Measurements from ENCODE around the gene IGFN1. TPM values are rescaled to one million over a fixed set of nuclear protein-coding genes. Genes with fewer than 3 reads are reported as not detected.

IGFN1 gene
- polyA plus RNA-seq, 1 donor from 2014 or later, result not detected

GRCh38 chr1:201229095-201229494, 38.5 kb downstream of the IGFN1 start:
- H3K9ac ChIP-seq (ENCODE audit: low read length), result no peak overlapping the region
- no peaks in the 10 kb centered on the region for H3F3A ChIP-seq (ENCODE audit: insufficient read depth, low read length, poor library complexity, severe bottlenecking)
- no peaks in the 10 kb centered on the region for H3K79me2 ChIP-seq (replicated peaks; ENCODE audit: insufficient read depth, low read length)
- no peaks in the 10 kb centered on the region for H4K20me1 ChIP-seq (ENCODE audit: insufficient read depth)
- no peaks in the 10 kb centered on the region for H3K27me3 ChIP-seq (ENCODE audit: insufficient read depth, low read depth, low read length)
- H2AFZ ChIP-seq (ENCODE audit: low read depth, low read length), result no peak overlapping the region
- no peak overlapping the region for H3K4me3 ChIP-seq (ENCODE audit: low read length)
- H3K36me3 ChIP-seq (ENCODE audit: insufficient read depth, low read length), result no peaks in the 10 kb centered on the region
- H3K9me3 ChIP-seq (ENCODE audit: low read length), result no peaks in the 10 kb centered on the region
- no peak overlapping the region for H3K27ac ChIP-seq (ENCODE audit: low read length)
- H3K4me2 ChIP-seq (ENCODE audit: low read length), result no peak overlapping the region
- TF ChIP-seq RAD21 (conservative IDR thresholded peaks at IDR 0.05) (no peak), MXI1 (conservative IDR thresholded peaks at IDR 0.05; ENCODE audit: poor library complexity, severe bottlenecking) (no peak), TAF1 (IDR thresholded peaks at IDR 0.05; ENCODE audit: low read depth) (no peak), EP300 (conservative IDR thresholded peaks at IDR 0.05; ENCODE audit: poor library complexity, severe bottlenecking) (no peak), EZH2 (IDR thresholded peaks at IDR 0.05; ENCODE audit: borderline replicate concordance, insufficient read depth, low read length, poor library complexity, severe bottlenecking) (no peak), REST (IDR thresholded peaks at IDR 0.05; ENCODE audit: borderline replicate concordance) (no peak), POLR2AphosphoS5 (IDR thresholded peaks at IDR 0.05) (no peak), SMC3 (conservative IDR thresholded peaks at IDR 0.05; ENCODE audit: poor library complexity) (no peak), CTCF (IDR thresholded peaks at IDR 0.05; ENCODE audit: poor library complexity, severe bottlenecking) (no peak)
- H3K9me2 ChIP-seq (ENCODE audit: insufficient read depth, low read length), result no peaks in the 10 kb centered on the region

GRCh38 chr1:201229771-201230635, 39.4 kb downstream of the IGFN1 start:
- H3K27ac ChIP-seq (ENCODE audit: low read length), result no peak overlapping the region
- no peak overlapping the region for H2AFZ ChIP-seq (ENCODE audit: low read depth, low read length)
- H3K79me2 ChIP-seq (replicated peaks; ENCODE audit: insufficient read depth, low read length), result no peaks in the 10 kb centered on the region
- no peak overlapping the region for H3K9ac ChIP-seq (ENCODE audit: low read length)
- no peak overlapping the region for H3K4me3 ChIP-seq (ENCODE audit: low read length)
- no peak overlapping the region for H3K4me2 ChIP-seq (ENCODE audit: low read length)
- TF ChIP-seq SMC3 (conservative IDR thresholded peaks at IDR 0.05; ENCODE audit: poor library complexity) (no peak), POLR2AphosphoS5 (IDR thresholded peaks at IDR 0.05) (no peak), EP300 (conservative IDR thresholded peaks at IDR 0.05; ENCODE audit: poor library complexity, severe bottlenecking) (no peak)
- no peaks in the 10 kb centered on the region for H3K27me3 ChIP-seq (ENCODE audit: insufficient read depth, low read depth, low read length)
- no peaks in the 10 kb centered on the region for H3K36me3 ChIP-seq (ENCODE audit: insufficient read depth, low read length)
- no peaks in the 10 kb centered on the region for H3K9me3 ChIP-seq (ENCODE audit: low read length)
- H3F3A ChIP-seq (ENCODE audit: insufficient read depth, low read length, poor library complexity, severe bottlenecking), result no peaks in the 10 kb centered on the region
- no peaks in the 10 kb centered on the region for H4K20me1 ChIP-seq (ENCODE audit: insufficient read depth)
- H3K9me2 ChIP-seq (ENCODE audit: insufficient read depth, low read length), result no peaks in the 10 kb centered on the region
